GM12878 (cell line): ENCODE results near the gene DVL2. TPM values are rescaled to one million over a fixed set of nuclear protein-coding genes. Genes with fewer than 3 reads are reported as not detected.

ENCODE experiments used
- ATAC-seq: fragments of 200-7000 bp; cut with Tn5 transposase; 3 replicates; pipeline ENCODE4 v1.9.1; 2020; ENCODE audit warnings: mild to moderate bottlenecking, moderate library complexity
- BruUV-seq: library from RNA; stranded (reverse); fragments of 400-500 nt; replicated peaks from 2 replicates; lab custom pipeline; 2021; lab: Mats Ljungman, UMichigan
- CTCF ChIA-PET: fragments of 300-600 bp; sonication (Branson Sonifier 250); formaldehyde crosslinking; extraction: SDS; loops from one replicate; lab custom pipeline; 2021; ENCODE audit warnings: inconsistent platforms; lab: Yijun Ruan, JAX
- POLR2A ChIA-PET: fragments of 350-600 bp; formaldehyde crosslinking; extraction: SDS; loops from one replicate; lab custom pipeline; 2021; ENCODE audit warnings: inconsistent platforms; lab: Charles Lee
- RAD21 ChIA-PET: fragments of 300-600 bp; sonication (Branson Sonifier 250); formaldehyde crosslinking; loops from one replicate; lab custom pipeline; 2023; ENCODE audit warnings: antibody characterized with exemption; ENCODE audit not compliant: unreplicated experiment; lab: Charles Lee
- SMC1A ChIA-PET: fragments of 300-600 bp; sonication (Branson Sonifier 250); formaldehyde crosslinking; loops from one replicate; lab custom pipeline; 2023; ENCODE audit not compliant: unreplicated experiment, uncharacterized antibody; lab: Charles Lee
- DNase-seq: peaks from one replicate; pipeline ENCODE4 v3.0.0-alpha.2; 2011; ENCODE audit warnings: low read depth, low spot score
- FAIRE-seq: peaks from 3 replicates; lab custom pipeline; 2011; peaks lifted over from hg19 to GRCh38; lab: Jason Lieb, UNC
- H2AFZ ChIP-seq: 2 replicates; pipeline ENCODE4 v1.6.0; 2011; ENCODE audit warnings: low read depth, low read length, control low read depth; ENCODE audit not compliant: control insufficient read depth
- H3K27ac ChIP-seq: 2 replicates; pipeline ENCODE4 v1.5.1; 2011; ENCODE audit warnings: control low read depth; ENCODE audit not compliant: control insufficient read depth, insufficient read depth
- H3K27me3 ChIP-seq, 2 experiments: replicated peaks in 1 of 2; 2 replicates each; pipeline versions ENCODE4 v1.6.0 to v1.6.1; 2011; ENCODE audit warnings: low read length in 1 of 2; ENCODE audit not compliant: control insufficient read depth in 2 of 2, insufficient read depth in 2 of 2
- H3K36me3 ChIP-seq, 2 experiments: 2 replicates each; pipeline ENCODE4 v1.5.1; 2011; ENCODE audit warnings: low read length in 1 of 2; ENCODE audit not compliant: control insufficient read depth in 2 of 2, insufficient read depth in 2 of 2
- H3K4me1 ChIP-seq: 2 replicates; pipeline ENCODE4 v1.6.1; 2011; ENCODE audit warnings: mild to moderate bottlenecking, low read length, moderate library complexity, mixed read lengths; ENCODE audit not compliant: control insufficient read depth, insufficient read depth
- H3K4me2 ChIP-seq: 2 replicates; pipeline ENCODE4 v1.6.0; 2011; ENCODE audit warnings: control low read depth; ENCODE audit not compliant: control insufficient read depth, insufficient read depth
- H3K4me3 ChIP-seq: fragments of 200-600 bp; sonication (generic); 2 replicates; pipeline ENCODE4 v1.5.1; 2016
- H3K79me2 ChIP-seq: 2 replicates; pipeline ENCODE4 v1.6.0; 2011; ENCODE audit warnings: low read length; ENCODE audit not compliant: control insufficient read depth, insufficient read depth
- H3K9ac ChIP-seq: 2 replicates; pipeline ENCODE4 v1.8.0; 2011; ENCODE audit warnings: low read length, control low read depth, mixed read lengths; ENCODE audit not compliant: control insufficient read depth, insufficient read depth
- H3K9me3 ChIP-seq: replicated peaks from 3 replicates; pipeline ENCODE4 v1.5.1; 2011; ENCODE audit warnings: mild to moderate bottlenecking, low read length; ENCODE audit not compliant: control insufficient read depth, insufficient read depth
- H4K20me1 ChIP-seq: 2 replicates; pipeline ENCODE4 v1.6.0; 2011; ENCODE audit not compliant: control insufficient read depth, insufficient read depth
- BMI1 ChIP-seq: fragments of 450-650 bp; IDR thresholded peaks from 2 replicates; pipeline ENCODE4 v1.6.1; 2016; ENCODE audit warnings: mild to moderate bottlenecking, moderate library complexity, borderline replicate concordance
- CHD1 ChIP-seq: IDR thresholded peaks from 2 replicates; pipeline ENCODE4 v1.6.1; 2012; ENCODE audit warnings: low read depth, low read length, improper control_type of control experiment
- CREB1 ChIP-seq: IDR thresholded peaks from 2 replicates; pipeline ENCODE4 v1.6.1; 2012; ENCODE audit warnings: low read depth, mild to moderate bottlenecking, inconsistent platforms
- HCFC1 ChIP-seq: fragments of 150-350 bp; IDR thresholded peaks from 2 replicates; pipeline ENCODE4 v1.6.1; 2014; ENCODE audit warnings: low read length
- MTA2 ChIP-seq: fragments of 450-650 bp; IDR thresholded peaks from 2 replicates; pipeline ENCODE4 v1.6.1; 2016; ENCODE audit warnings: low read depth, mild to moderate bottlenecking, moderate library complexity
- MYB ChIP-seq: fragments of 150-350 bp; IDR thresholded peaks from 2 replicates; pipeline ENCODE4 v1.6.1; 2014; ENCODE audit warnings: mild to moderate bottlenecking, low read depth, low read length, borderline replicate concordance
- ZSCAN29 ChIP-seq: fragments of 450-650 bp; IDR thresholded peaks from 2 replicates; pipeline ENCODE4 v1.6.1; 2017; ENCODE audit warnings: mild to moderate bottlenecking, moderate library complexity
- WGBS: methylation state at CpG from one replicate; pipeline ENCODE4 v1.1.6; 2016; ENCODE audit warnings: low lambda C conversion rate; ENCODE audit not compliant: insufficient replicate concordance, insufficient coverage; ENCODE audit errors: missing lambda C conversion rate; 5-methylcytosine and 5-hydroxymethylcytosine counted together
- in situ Hi-C: fragments of 300-500 bp; cut with MboI; formaldehyde crosslinking; loops from 9 replicates; pipeline ENCODE4 v1.14.3; 2018; ENCODE audit warnings: mixed read lengths
- intact Hi-C: fragments of 100-400 bp; cut with micrococcal nuclease; formaldehyde crosslinking; loops from one replicate; pipeline ENCODE4 v1.14.2; 2022; ENCODE audit not compliant: unreplicated experiment
- polyA plus RNA-seq, 11 experiments: library from polyadenylated mRNA; depleted of rRNA in 4 of 11; unstranded in 6 of 11; stranded (reverse) in 5 of 11; fragments of >200 nt; fragmentation: Nextera tagmentation in 4 of 11; fragmentation: Illumina TruSeq in 1 of 11; extraction: Ambion mirVana in 4 of 11; extraction: Trizol in 1 of 11; gene quantifications; 1 replicate in 1 of 11; 2 replicates in 10 of 11; pipeline versions ENCODE4 v1.2.1 to v1.2.3, GENCODE V29; 2011 to 2016; ENCODE audit warnings: inconsistent platforms in 2 of 11, missing spikeins in 2 of 11, low read depth in 1 of 11
- total RNA-seq, 4 experiments: library from RNA; depleted of rRNA in 3 of 4; stranded (reverse); fragments of >200 nt in 3 of 4; fragmentation: Illumina TruSeq in 1 of 4; extraction: Trizol in 1 of 4; gene quantifications; 2 replicates each; pipeline versions ENCODE4 v1.2.1 to v1.2.3, GENCODE V29; 2013 to 2021
- TF ChIP-seq, protein P1 (sequence below), 3 experiments: IDR thresholded peaks in 2 of 3; conservative IDR thresholded peaks in 1 of 3; 2 replicates each; pipeline ENCODE4 v1.5.1; 2011; ENCODE audit warnings: low read depth in 3 of 3, low read length in 3 of 3, mild to moderate bottlenecking in 3 of 3, control low read depth in 2 of 3, moderate library complexity in 2 of 3, inconsistent platforms in 1 of 3, mixed read lengths in 1 of 3; ENCODE audit not compliant: control insufficient read depth in 2 of 3, insufficient read depth in 1 of 3; ENCODE audit errors: extremely low read depth in 1 of 3
- TF ChIP-seq, protein P2 (sequence below): fragments of 450-650 bp; IDR thresholded peaks from 2 replicates; pipeline ENCODE4 v1.6.1; 2017; ENCODE audit warnings: low read depth, mild to moderate bottlenecking, moderate library complexity
- TF ChIP-seq, protein P3 (sequence below): IDR thresholded peaks from 2 replicates; pipeline ENCODE4 v1.6.1; 2011; ENCODE audit warnings: borderline replicate concordance, low read depth, mild to moderate bottlenecking, moderate library complexity, mixed read lengths, low read length; ENCODE audit not compliant: insufficient read depth; ENCODE audit errors: extremely low read length
- TF ChIP-seq, protein P4 (sequence below): IDR thresholded peaks from 2 replicates; pipeline ENCODE4 v1.6.1; 2011; ENCODE audit warnings: mild to moderate bottlenecking, low read depth, low read length, moderate library complexity; ENCODE audit not compliant: insufficient replicate concordance
- TF ChIP-seq, protein P5 (sequence below): fragments of 450-650 bp; IDR thresholded peaks from 2 replicates; pipeline ENCODE4 v1.6.1; 2018; ENCODE audit warnings: mild to moderate bottlenecking, low read depth, moderate library complexity; ENCODE audit not compliant: partially characterized antibody

DVL2 gene
- total and polyA plus RNA-seq, 10 of the 15 experiments (the other 5 are each of a cell fraction or from before 2014, with no cell fraction given) = 0.97 to 44.8 (median 23.2) TPM

DNA sequence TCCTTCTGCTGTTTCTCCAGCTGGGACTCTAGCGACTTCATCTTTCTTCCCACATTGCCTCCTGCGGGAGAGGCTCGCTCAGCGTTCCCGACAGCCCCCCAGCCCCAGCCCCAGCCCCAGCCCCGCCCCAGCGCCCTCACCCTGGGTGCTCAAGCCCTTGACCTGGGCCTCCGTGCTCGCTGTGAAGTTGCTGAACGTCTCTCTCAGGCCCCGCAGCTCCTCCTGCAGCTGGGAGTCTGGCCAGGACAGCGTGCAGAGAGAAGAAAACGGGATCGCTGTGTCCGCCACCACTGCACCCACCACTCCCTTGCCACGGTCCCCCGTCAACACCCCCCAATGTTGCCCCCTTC, 57.5 kb downstream of the DVL2 start (continued):
- TF ChIP-seq ZSCAN29 (no peak), HCFC1 (no peak), CREB1 (no peak), BMI1 (no peak)

DNA sequence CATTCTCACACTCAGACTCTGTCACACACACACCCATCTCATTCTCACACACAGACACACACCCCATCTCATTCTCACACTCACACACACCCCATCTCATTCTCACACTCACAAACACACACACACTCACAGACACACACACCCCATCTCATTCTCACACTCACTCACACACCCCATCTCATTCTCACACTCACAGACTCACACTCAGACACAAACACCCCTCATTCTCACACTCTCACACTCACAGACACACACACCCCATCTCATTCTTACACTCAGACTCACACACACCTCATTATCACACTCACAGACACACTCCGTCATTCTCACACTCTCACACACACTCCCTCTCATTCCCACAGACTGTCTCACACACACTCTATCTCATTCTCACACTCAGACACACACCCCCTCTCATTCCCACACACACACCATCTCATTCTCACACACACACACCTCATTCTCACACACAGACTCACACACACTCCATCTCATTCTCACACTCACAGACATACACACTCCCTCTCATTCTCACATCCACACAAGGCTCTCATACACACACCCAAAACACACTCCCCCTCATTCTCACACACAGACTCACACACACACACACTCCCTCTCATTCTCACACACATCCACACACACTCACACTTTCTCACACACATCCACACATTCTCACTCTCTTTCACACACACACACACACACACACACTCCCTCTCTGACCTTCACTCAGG, 58.0 kb downstream of the DVL2 start:
- Histone ChIP-seq H3K36me3 (no peaks in the 10 kb centered on the region), H3K79me2 (no peaks in the 10 kb centered on the region), H3K9ac (no peak overlapping the region), H3K4me2 (no peak overlapping the region), H2AFZ (no peak overlapping the region), H3K27me3 (peaks cover 2 to 6% of the 10 kb centered on the region in 2 experiments; a peak in 3 of 4 replicates), H3K4me1 (peaks cover 6% of the 10 kb centered on the region), H3K4me3 (no peak overlapping the region), H4K20me1 (no peaks in the 10 kb centered on the region), H3K9me3 (no peaks in the 10 kb centered on the region; the same call in 2 of the 3 replicates), H3K27ac (no peak overlapping the region)
- DNase-seq (no peak), FAIRE-seq (no peak), ATAC-seq (no peak)
- intact Hi-C loops = loop anchor here (2.0 to 10.0 kb wide), 2 partner anchors 129 to 261 kb away; no protein-coding TSS in a partner anchor
- 100% methylated on average over 1 of the region's 1 CpG for WGBS
- no TSS peak for BruUV-seq
- ChIA-PET POLR2A (no interaction called here), SMC1A (interaction anchor here (2.6 kb wide), 1 partner anchor 130 kb away, joined by 14 read pairs; no protein-coding TSS in a partner anchor), CTCF (interaction anchor here (1.3 to 3.5 kb wide), 6 partner anchors 9 to 333 kb away, joined by 4 to 34 read pairs (median 6); no protein-coding TSS in a partner anchor), RAD21 (interaction anchor here (1.3 to 2.7 kb wide), 5 partner anchors 36 to 261 kb away, joined by 4 to 14 read pairs (median 6); no protein-coding TSS in a partner anchor)
- in situ Hi-C loops = no loop called here
- no peak for TF ChIP-seq CHD1
- TF ChIP-seq, protein P1, sequence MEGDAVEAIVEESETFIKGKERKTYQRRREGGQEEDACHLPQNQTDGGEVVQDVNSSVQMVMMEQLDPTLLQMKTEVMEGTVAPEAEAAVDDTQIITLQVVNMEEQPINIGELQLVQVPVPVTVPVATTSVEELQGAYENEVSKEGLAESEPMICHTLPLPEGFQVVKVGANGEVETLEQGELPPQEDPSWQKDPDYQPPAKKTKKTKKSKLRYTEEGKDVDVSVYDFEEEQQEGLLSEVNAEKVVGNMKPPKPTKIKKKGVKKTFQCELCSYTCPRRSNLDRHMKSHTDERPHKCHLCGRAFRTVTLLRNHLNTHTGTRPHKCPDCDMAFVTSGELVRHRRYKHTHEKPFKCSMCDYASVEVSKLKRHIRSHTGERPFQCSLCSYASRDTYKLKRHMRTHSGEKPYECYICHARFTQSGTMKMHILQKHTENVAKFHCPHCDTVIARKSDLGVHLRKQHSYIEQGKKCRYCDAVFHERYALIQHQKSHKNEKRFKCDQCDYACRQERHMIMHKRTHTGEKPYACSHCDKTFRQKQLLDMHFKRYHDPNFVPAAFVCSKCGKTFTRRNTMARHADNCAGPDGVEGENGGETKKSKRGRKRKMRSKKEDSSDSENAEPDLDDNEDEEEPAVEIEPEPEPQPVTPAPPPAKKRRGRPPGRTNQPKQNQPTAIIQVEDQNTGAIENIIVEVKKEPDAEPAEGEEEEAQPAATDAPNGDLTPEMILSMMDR (IDR thresholded peaks at IDR 0.05 in 2 of 3, conservative IDR thresholded peaks at IDR 0.05 in 1 of 3; ENCODE audit: control insufficient read depth in 2 of 3, extremely low read depth in 1 of 3, insufficient read depth in 1 of 3, low read depth in 3 of 3, low read length in 3 of 3) = no peak
- TF ChIP-seq, protein P2, sequence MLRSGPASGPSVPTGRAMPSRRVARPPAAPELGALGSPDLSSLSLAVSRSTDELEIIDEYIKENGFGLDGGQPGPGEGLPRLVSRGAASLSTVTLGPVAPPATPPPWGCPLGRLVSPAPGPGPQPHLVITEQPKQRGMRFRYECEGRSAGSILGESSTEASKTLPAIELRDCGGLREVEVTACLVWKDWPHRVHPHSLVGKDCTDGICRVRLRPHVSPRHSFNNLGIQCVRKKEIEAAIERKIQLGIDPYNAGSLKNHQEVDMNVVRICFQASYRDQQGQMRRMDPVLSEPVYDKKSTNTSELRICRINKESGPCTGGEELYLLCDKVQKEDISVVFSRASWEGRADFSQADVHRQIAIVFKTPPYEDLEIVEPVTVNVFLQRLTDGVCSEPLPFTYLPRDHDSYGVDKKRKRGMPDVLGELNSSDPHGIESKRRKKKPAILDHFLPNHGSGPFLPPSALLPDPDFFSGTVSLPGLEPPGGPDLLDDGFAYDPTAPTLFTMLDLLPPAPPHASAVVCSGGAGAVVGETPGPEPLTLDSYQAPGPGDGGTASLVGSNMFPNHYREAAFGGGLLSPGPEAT = no peak
- TF ChIP-seq MTA2 = no peak
- TF ChIP-seq, protein P3, sequence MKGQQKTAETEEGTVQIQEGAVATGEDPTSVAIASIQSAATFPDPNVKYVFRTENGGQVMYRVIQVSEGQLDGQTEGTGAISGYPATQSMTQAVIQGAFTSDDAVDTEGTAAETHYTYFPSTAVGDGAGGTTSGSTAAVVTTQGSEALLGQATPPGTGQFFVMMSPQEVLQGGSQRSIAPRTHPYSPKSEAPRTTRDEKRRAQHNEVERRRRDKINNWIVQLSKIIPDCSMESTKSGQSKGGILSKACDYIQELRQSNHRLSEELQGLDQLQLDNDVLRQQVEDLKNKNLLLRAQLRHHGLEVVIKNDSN = no peak
- TF ChIP-seq, protein P4, sequence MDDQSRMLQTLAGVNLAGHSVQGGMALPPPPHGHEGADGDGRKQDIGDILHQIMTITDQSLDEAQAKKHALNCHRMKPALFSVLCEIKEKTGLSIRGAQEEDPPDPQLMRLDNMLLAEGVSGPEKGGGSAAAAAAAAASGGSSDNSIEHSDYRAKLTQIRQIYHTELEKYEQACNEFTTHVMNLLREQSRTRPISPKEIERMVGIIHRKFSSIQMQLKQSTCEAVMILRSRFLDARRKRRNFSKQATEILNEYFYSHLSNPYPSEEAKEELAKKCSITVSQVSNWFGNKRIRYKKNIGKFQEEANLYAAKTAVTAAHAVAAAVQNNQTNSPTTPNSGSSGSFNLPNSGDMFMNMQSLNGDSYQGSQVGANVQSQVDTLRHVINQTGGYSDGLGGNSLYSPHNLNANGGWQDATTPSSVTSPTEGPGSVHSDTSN = no peak
- TF ChIP-seq, protein P5, sequence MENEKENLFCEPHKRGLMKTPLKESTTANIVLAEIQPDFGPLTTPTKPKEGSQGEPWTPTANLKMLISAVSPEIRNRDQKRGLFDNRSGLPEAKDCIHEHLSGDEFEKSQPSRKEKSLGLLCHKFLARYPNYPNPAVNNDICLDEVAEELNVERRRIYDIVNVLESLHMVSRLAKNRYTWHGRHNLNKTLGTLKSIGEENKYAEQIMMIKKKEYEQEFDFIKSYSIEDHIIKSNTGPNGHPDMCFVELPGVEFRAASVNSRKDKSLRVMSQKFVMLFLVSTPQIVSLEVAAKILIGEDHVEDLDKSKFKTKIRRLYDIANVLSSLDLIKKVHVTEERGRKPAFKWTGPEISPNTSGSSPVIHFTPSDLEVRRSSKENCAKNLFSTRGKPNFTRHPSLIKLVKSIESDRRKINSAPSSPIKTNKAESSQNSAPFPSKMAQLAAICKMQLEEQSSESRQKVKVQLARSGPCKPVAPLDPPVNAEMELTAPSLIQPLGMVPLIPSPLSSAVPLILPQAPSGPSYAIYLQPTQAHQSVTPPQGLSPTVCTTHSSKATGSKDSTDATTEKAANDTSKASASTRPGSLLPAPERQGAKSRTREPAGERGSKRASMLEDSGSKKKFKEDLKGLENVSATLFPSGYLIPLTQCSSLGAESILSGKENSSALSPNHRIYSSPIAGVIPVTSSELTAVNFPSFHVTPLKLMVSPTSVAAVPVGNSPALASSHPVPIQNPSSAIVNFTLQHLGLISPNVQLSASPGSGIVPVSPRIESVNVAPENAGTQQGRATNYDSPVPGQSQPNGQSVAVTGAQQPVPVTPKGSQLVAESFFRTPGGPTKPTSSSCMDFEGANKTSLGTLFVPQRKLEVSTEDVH = no peak
- TF ChIP-seq MYB = no peak
